HFF-Myc (cell line): ENCODE data around the gene RET.

Source experiments
- DNase-seq: peaks from one replicate; pipeline ENCODE4 v3.0.0-alpha.2; 2011; ENCODE audit warnings: low read depth; ENCODE audit errors: extremely low read depth
- H3K4me3 ChIP-seq: replicated peaks from 2 replicates; pipeline ENCODE4 v1.5.1; 2011; ENCODE audit warnings: low read depth, mild to moderate bottlenecking, control low read depth, low read length
- CTCF ChIP-seq: IDR thresholded peaks from 2 replicates; pipeline ENCODE4 v1.5.1; 2012; ENCODE audit warnings: mild to moderate bottlenecking, low read depth, low read length, control low read depth; ENCODE audit errors: missing control alignments

Gene RET

DNA sequence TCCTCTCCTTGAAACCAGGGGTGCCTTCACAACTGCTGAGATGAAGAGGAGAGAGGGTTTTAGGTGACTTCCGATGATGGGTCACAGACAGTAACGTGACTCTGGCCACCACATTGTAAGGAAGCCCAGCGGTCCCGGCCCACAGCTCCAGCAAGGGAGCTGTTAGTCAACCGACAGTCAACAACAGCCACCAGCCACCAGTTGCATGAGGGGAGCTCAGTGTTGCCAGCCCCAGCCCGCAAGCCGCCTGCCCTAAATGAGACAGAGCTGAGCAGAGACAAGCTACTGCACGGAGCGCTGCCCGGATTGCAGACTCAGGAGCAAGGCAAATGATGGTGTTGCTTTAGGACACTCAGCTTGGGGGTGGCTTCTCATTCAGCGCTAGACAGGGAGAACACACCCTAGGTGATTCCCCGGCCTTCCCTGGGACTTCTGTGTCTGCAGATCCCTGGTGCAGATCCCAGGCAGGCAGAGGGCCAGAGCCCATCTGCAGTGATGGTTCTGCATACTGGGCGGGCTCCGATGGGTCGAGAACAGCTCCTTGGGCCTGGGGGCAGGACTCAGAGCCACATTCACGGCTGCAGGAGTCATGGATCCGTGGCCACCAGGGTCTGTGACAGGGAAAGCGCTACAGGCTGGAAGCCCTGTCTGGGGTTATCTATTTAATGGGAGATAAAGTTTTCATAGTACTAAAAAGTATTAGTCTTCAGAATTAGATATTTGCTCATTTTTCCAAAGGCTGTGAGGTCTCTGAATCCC lies 14.3 kb upstream of the RET start:
- no peak for TF ChIP-seq CTCF
- no peak for DNase-seq
- no peak overlapping the region for H3K4me3 ChIP-seq

DNA sequence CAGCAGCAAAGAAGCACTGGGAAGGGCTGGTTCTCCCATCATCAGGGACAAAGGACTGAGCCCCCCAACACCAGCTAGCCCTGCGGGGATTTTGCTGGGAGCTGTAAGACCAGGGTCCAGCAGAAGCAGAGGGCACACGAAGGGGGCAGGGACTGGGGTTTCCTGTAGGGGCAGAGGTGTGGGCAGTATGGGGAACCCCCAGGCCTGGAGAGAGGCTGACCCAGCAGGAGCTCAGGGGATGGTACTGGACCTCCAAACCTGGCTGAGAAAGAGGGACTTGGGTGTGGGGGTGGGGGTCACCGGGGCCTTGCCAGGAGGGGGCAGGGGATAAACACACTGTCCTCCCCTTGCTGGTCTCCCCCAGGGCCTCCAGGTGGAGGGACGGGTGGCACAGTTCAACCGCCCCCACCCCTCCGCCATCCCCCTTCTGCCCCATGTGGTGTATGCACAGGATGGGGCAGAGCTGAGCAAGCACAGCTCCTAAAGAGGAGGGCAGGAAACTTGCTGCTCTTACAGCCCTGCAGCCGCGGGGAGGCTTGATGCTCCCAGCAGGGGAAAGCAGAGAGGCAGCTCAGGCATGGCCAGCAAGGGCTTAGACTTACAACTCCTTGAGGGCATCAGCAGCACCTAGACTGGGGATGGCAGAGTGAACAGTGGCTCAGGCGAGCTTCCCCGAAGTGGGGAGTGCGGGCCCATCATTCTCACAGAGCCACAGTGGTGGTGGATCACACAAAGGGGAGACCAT lies 12.4 kb upstream of the RET start:
- no peak for TF ChIP-seq CTCF
- H3K4me3 ChIP-seq: no peak overlapping the region
- no peak for DNase-seq

DNA sequence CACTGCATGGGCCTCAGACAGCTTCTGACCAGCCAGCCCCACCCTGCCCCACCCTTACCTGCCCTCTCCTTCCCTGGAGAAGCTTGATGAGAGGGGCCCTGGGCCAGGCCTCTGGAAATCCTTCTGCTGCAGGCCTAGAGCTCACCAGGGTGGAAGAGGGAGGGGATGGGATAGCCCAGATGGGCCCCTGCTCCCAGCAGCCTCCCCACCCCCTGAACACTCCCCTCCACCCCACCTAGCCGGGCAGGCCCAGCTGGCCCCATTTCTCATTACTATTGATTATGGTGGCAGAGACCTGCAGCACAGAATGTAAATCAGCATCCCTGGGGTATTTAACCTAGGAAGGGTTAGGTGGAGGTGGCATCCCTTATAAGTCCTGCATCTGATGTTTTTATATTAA lies 11.6 kb upstream of the RET start:
- H3K4me3 ChIP-seq: no peak overlapping the region
- TF ChIP-seq CTCF: no peak
- no peak for DNase-seq

GRCh38 chr10:43065761-43066160 lies 11.1 kb upstream of the RET start:
- no peak for DNase-seq
- no peak for TF ChIP-seq CTCF
- no peak overlapping the region for H3K4me3 ChIP-seq

- no peak for TF ChIP-seq CTCF
- DNase-seq: no peak
- H3K4me3 ChIP-seq: no peak overlapping the region
Observed at GRCh38 chr10:43066481-43066880, 10.4 kb upstream of the RET start.

DNA sequence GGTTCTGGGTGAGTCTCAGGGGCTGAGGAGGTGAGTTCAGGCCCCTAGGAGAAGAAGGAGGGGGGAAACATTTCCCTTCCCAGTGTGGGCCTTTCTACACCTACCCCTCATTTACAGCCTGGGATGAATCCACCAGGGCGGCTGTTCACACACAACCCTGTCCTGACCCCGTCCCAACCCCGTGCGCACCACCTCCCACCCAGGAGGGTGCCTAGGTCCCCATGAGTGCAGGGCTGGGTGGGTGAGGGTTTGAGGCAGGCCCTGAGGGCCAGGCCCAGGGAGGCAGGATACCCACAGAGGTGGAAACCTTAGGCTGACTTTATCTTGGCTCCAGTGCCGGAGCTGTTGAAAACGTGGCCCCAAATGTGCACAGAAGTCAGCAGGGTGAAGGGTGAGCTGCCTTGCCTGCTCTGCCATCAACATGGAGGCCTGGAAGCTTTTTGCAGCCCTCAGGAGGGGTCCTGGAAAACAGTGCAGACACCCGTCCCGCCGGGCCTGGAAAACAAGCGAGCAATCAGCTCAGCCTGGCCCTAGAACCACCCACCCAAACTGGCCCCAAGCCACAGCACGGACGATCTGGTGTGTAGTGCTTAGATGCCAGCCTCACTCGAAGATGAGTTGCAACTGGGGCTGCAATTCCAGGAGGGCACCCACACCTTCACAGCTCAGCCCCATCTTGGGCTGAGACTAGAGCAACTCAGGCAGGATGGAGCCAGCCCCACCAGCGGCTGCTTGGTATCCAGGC lies 9.3 kb upstream of the RET start:
- no peak overlapping the region for H3K4me3 ChIP-seq
- no peak for TF ChIP-seq CTCF
- DNase-seq: no peak
